CD8-positive, alpha-beta memory T cell (primary cell): ENCODE results near the gene IFITM2. TPM values are rescaled to one million over a fixed set of nuclear protein-coding genes. Genes with fewer than 3 reads are reported as not detected.

ENCODE experiments used
- CTCF ChIA-PET: fragments of 350-600 bp; sonication (Branson Sonifier 250); formaldehyde crosslinking; loops from one replicate; lab custom pipeline; 2021; ENCODE audit warnings: antibody characterized with exemption; lab: Charles Lee
- POLR2A ChIA-PET: fragments of 350-600 bp; sonication (Branson Sonifier 250); formaldehyde crosslinking; loops from one replicate; lab custom pipeline; 2021; ENCODE audit warnings: antibody characterized with exemption; lab: Charles Lee
- DNase-seq, 5 donors: peaks; one replicate each; pipeline versions ENCODE4 v3.0.0 to v3.0.0-alpha.2; 2020 to 2022; ENCODE audit warnings: mixed read lengths in 1 of 5
- H3K27ac ChIP-seq: one replicate; pipeline ENCODE4 v1.7.0; 2013; ENCODE audit warnings: low read depth, mild to moderate bottlenecking, low read length, moderate library complexity
- H3K27me3 ChIP-seq: 2 replicates; pipeline ENCODE4 v1.7.0; 2013; ENCODE audit warnings: low read length, mild to moderate bottlenecking; ENCODE audit not compliant: insufficient read depth, poor library complexity, severe bottlenecking
- H3K36me3 ChIP-seq: 2 replicates; pipeline ENCODE4 v1.7.0; 2013; ENCODE audit warnings: mild to moderate bottlenecking, low read length, moderate library complexity; ENCODE audit not compliant: insufficient read depth
- H3K4me1 ChIP-seq: 2 replicates; pipeline ENCODE4 v1.7.0; 2013; ENCODE audit warnings: mild to moderate bottlenecking, low read length, moderate library complexity; ENCODE audit not compliant: insufficient read depth
- H3K4me3 ChIP-seq: 2 replicates; pipeline ENCODE4 v1.7.0; 2013; ENCODE audit warnings: mild to moderate bottlenecking, low read length
- H3K9me3 ChIP-seq: 2 replicates; pipeline ENCODE4 v1.7.0; 2013; ENCODE audit warnings: mild to moderate bottlenecking, low read length
- H3K27ac Mint-ChIP-seq, 8 donors: one replicate each; pipeline ENCODE4 v1.8.0; 2020 to 2021; ENCODE audit warnings: mixed read lengths in 8 of 8, mild to moderate bottlenecking in 6 of 8, inconsistent platforms in 3 of 8, moderate library complexity in 3 of 8
- H3K27me3 Mint-ChIP-seq, 2 donors: one replicate each; pipeline ENCODE4 v1.8.0; 2020 to 2021; ENCODE audit warnings: mixed read lengths in 2 of 2, mild to moderate bottlenecking in 1 of 2, moderate library complexity in 1 of 2
- H3K36me3 Mint-ChIP-seq, 3 donors: one replicate each; pipeline ENCODE4 v1.8.0; 2020 to 2021; ENCODE audit warnings: mixed read lengths in 3 of 3, inconsistent platforms in 1 of 3, mild to moderate bottlenecking in 1 of 3
- H3K4me1 Mint-ChIP-seq, 3 donors: one replicate each; pipeline ENCODE4 v1.8.0; 2020 to 2021; ENCODE audit warnings: mixed read lengths in 3 of 3, inconsistent platforms in 1 of 3, mild to moderate bottlenecking in 1 of 3
- H3K4me3 Mint-ChIP-seq, 7 donors: one replicate each; pipeline ENCODE4 v1.8.0; 2020 to 2021; ENCODE audit warnings: mixed read lengths in 7 of 7, mild to moderate bottlenecking in 6 of 7, moderate library complexity in 4 of 7, inconsistent platforms in 2 of 7
- H3K9me3 Mint-ChIP-seq, 5 donors: one replicate each; pipeline ENCODE4 v1.8.0; 2020 to 2022; ENCODE audit warnings: mixed read lengths in 5 of 5, mild to moderate bottlenecking in 3 of 5, moderate library complexity in 2 of 5, inconsistent platforms in 1 of 5
- polyA plus RNA-seq: library from polyadenylated mRNA; unstranded; fragments of 300-500 nt; fragmentation: Illumina TruSeq; gene quantifications from one replicate; pipeline ENCODE4 v1.2.3, GENCODE V29; 2021
- total RNA-seq, 2 experiments: library from RNA; stranded (reverse); gene quantifications; one replicate each; pipeline ENCODE4 v1.2.3, GENCODE V29; 2021

The IFITM2 gene
- total and polyA plus RNA-seq, 3 experiments from 2014 or later, result 132 to 3,074 (median 142) TPM

- H3K4me1 Mint-ChIP-seq, result peaks cover 36 to 48% (median 44%) of the 10 kb centered on the region in 3 donors
- CTCF ChIA-PET, result interaction anchor here (1.3 to 7.0 kb wide), 5 partner anchors 11 to 84 kb away, joined by 3 to 58 read pairs (median 7); no protein-coding TSS in a partner anchor
Observed at GRCh38 chr11:278001-278951, 29.3 kb upstream of the IFITM2 start, which contains the start of gene NLRP6. TSS of gene NLRP6 (plus strand) at chr11:278407. CDS start at chr11:278570, 163 bp downstream.

GRCh38 chr11:279040-279965 lies 28.3 kb upstream of the IFITM2 start:
- ChIA-PET POLR2A (interaction anchor here (0.5 to 4.6 kb wide), 9 partner anchors 8 to 126 kb away, joined by 3 to 71 read pairs (median 11); partner anchors contain the start of genes BET1L, PSMD13 and RIC8A), CTCF (interaction anchor here (0.8 to 7.0 kb wide), 12 partner anchors 8 to 137 kb away, joined by 3 to 58 read pairs (median 7); partner anchors contain the start of genes PGGHG and PSMD13)
- H3K36me3 Mint-ChIP-seq, result peaks cover 6 to 28% (median 12%) of the 10 kb centered on the region in 3 donors
- H3K27me3 Mint-ChIP-seq, result no peaks in the 10 kb centered on the region
- Histone ChIP-seq H3K4me1 (peaks cover 47% of the 10 kb centered on the region), H3K9me3 (no peaks in the 10 kb centered on the region), H3K36me3 (no peaks in the 10 kb centered on the region), H3K27me3 (no peaks in the 10 kb centered on the region), H3K27ac (no peak overlapping the region), H3K4me3 (peak overlapping the region; percentile 50)
- peak overlapping the region; percentile 51 to 87 (median 80) for H3K4me3 Mint-ChIP-seq
- peaks cover 42 to 56% (median 50%) of the 10 kb centered on the region in 3 donors for H3K4me1 Mint-ChIP-seq
- DNase-seq, result peak in 1 of 5 donors; percentile 31
- H3K9me3 Mint-ChIP-seq, result peaks cover 0 to 4% (median 2%) of the 10 kb centered on the region in 5 donors
- H3K27ac Mint-ChIP-seq, result peak overlapping the region in 6 of 8 donors; percentile 48 to 91 (median 80)

More at GRCh38 chr11:278001-278951, 29.3 kb upstream of the IFITM2 start, which contains the start of gene NLRP6:
- H3K36me3 Mint-ChIP-seq, result peaks cover 6 to 23% (median 12%) of the 10 kb centered on the region in 3 donors
- H3K9me3 Mint-ChIP-seq, result peaks cover 0 to 4% (median 2%) of the 10 kb centered on the region in 5 donors
- H3K4me3 Mint-ChIP-seq, result peak within 1 kb of the TSS; percentile 60 to 87 (median 80)
- Histone ChIP-seq H3K4me1 (peaks cover 47% of the 10 kb centered on the region), H3K9me3 (no peaks in the 10 kb centered on the region), H3K36me3 (no peaks in the 10 kb centered on the region), H3K4me3 (peak within 1 kb of the TSS; percentile 50), H3K27ac (no peak within 1 kb of the TSS), H3K27me3 (no peaks in the 10 kb centered on the region)
- peak within 1 kb of the TSS; percentile 35 to 91 (median 75) for H3K27ac Mint-ChIP-seq
- peak in 1 of 5 donors; percentile 15 for DNase-seq
- POLR2A ChIA-PET, result interaction anchor here (0.8 to 4.6 kb wide), 6 partner anchors 9 to 71 kb away, joined by 4 to 71 read pairs (median 12); partner anchors contain the start of genes BET1L and RIC8A
- no peaks in the 10 kb centered on the region for H3K27me3 Mint-ChIP-seq

GRCh38 chr11:279966-280705 lies 27.5 kb upstream of the IFITM2 start:
- no peaks in the 10 kb centered on the region for H3K27me3 ChIP-seq
- Mint-ChIP-seq H3K27ac (peak overlapping the region in 5 of 8 donors; percentile 19 to 92 (median 70)), H3K4me3 (peak overlapping the region; percentile 77 to 92 (median 91)), H3K4me1 (peaks cover 42 to 59% (median 50%) of the 10 kb centered on the region in 3 donors), H3K27me3 (no peaks in the 10 kb centered on the region), H3K36me3 (peaks cover 6 to 30% (median 12%) of the 10 kb centered on the region in 3 donors), H3K9me3 (peaks cover 0 to 4% (median 2%) of the 10 kb centered on the region in 5 donors)
- H3K9me3 ChIP-seq, result no peaks in the 10 kb centered on the region
- peak overlapping the region; percentile 50 for H3K4me3 ChIP-seq
- peaks cover 47% of the 10 kb centered on the region for H3K4me1 ChIP-seq
- H3K36me3 ChIP-seq, result no peaks in the 10 kb centered on the region
- no peak overlapping the region for H3K27ac ChIP-seq
- POLR2A ChIA-PET, result interaction anchor here (0.5 to 4.6 kb wide), 11 partner anchors 8 to 75 kb away, joined by 3 to 71 read pairs (median 5); partner anchors contain the start of genes BET1L, PGGHG, PSMD13 and RIC8A
- peak in 2 of 5 donors; percentile 47 to 71 for DNase-seq
- CTCF ChIA-PET, result interaction anchor here (0.9 to 7.0 kb wide), 16 partner anchors 8 to 170 kb away, joined by 3 to 58 read pairs (median 6); partner anchors contain the start of genes BET1L, PSMD13, PTDSS2 and RIC8A

GRCh38 chr11:280706-281485 lies 26.7 kb upstream of the IFITM2 start:
- Mint-ChIP-seq H3K4me1 (peaks cover 42 to 67% (median 54%) of the 10 kb centered on the region in 3 donors), H3K9me3 (peaks cover 0 to 4% (median 2%) of the 10 kb centered on the region in 5 donors), H3K36me3 (peaks cover 6 to 35% (median 12%) of the 10 kb centered on the region in 3 donors), H3K27ac (peak overlapping the region; percentile 57 to 97 (median 79)), H3K4me3 (peak overlapping the region; percentile 83 to 93 (median 91)), H3K27me3 (no peaks in the 10 kb centered on the region)
- Histone ChIP-seq H3K4me3 (peak overlapping the region; percentile 70), H3K27ac (no peak overlapping the region), H3K27me3 (no peaks in the 10 kb centered on the region), H3K36me3 (no peaks in the 10 kb centered on the region), H3K9me3 (no peaks in the 10 kb centered on the region), H3K4me1 (peaks cover 47% of the 10 kb centered on the region)
- CTCF ChIA-PET, result interaction anchor here (0.9 to 7.0 kb wide), 21 partner anchors 7 to 170 kb away, joined by 3 to 58 read pairs (median 4); partner anchors contain the start of genes BET1L, PSMD13, PTDSS2 and RIC8A
- POLR2A ChIA-PET, result interaction anchor here (0.8 to 4.6 kb wide), 10 partner anchors 8 to 539 kb away, joined by 3 to 71 read pairs (median 6); partner anchors contain the start of genes BET1L, PGGHG, PSMD13 and RIC8A
- peak in 3 of 5 donors; percentile 43 to 67 (median 59) for DNase-seq

- no peaks in the 10 kb centered on the region for H3K36me3 ChIP-seq
- peaks cover 5 to 34% (median 8%) of the 10 kb centered on the region in 3 donors for H3K36me3 Mint-ChIP-seq
Observed at GRCh38 chr11:281486-282161, 26.0 kb upstream of the IFITM2 start.

More at GRCh38 chr11:281486-282161, 26.0 kb upstream of the IFITM2 start:
- Mint-ChIP-seq H3K27ac (peak overlapping the region in 6 of 8 donors; percentile 45 to 92 (median 74)), H3K9me3 (peaks cover 0 to 2% (median 2%) of the 10 kb centered on the region in 5 donors), H3K4me1 (peaks cover 44 to 72% (median 59%) of the 10 kb centered on the region in 3 donors), H3K4me3 (peak overlapping the region; percentile 83 to 93 (median 91)), H3K27me3 (no peaks in the 10 kb centered on the region)
- Histone ChIP-seq H3K27ac (no peak overlapping the region), H3K4me3 (peak overlapping the region; percentile 70), H3K9me3 (no peaks in the 10 kb centered on the region), H3K4me1 (peaks cover 55% of the 10 kb centered on the region), H3K27me3 (no peaks in the 10 kb centered on the region)
- ChIA-PET CTCF (interaction anchor here (0.9 to 7.0 kb wide), 17 partner anchors 8 to 166 kb away, joined by 3 to 58 read pairs (median 6); partner anchors contain the start of genes BET1L, PSMD13 and RIC8A), POLR2A (interaction anchor here (0.7 to 4.6 kb wide), 8 partner anchors 9 to 538 kb away, joined by 3 to 71 read pairs (median 6); partner anchors contain the start of genes BET1L, PSMD13 and RIC8A)
- DNase-seq, result no peak
